Lung (tissue), 12 donors: ENCODE results near the gene PLAAT4. TPM values are rescaled to one million over a fixed set of nuclear protein-coding genes. Genes with fewer than 3 reads are reported as not detected.
A peak's percentile ranks its signal among the peaks of the same experiment; 100 is the strongest.

ENCODE experiments used
- ATAC-seq: fragments of 200-7000 bp; cut with Tn5 transposase; one replicate; pipeline ENCODE4 v1.9.1; 2020; ENCODE audit warnings: moderate number of reproducible peaks; ENCODE audit not compliant: insufficient read depth, low FRiP score
- DNase-seq, 3 donors: peaks; one replicate each; pipeline ENCODE4 v3.0.0-alpha.2; 2013 to 2017
- H3K27ac ChIP-seq, 2 donors: one replicate each; pipeline ENCODE4 v1.5.1; 2013; ENCODE audit warnings: mild to moderate bottlenecking in 2 of 2, moderate library complexity in 2 of 2, control low read depth in 1 of 2, inconsistent platforms in 1 of 2, low read depth in 1 of 2, low read length in 1 of 2
- H3K27me3 ChIP-seq, 3 donors: one replicate each; pipeline ENCODE4 v1.5.1; 2013; ENCODE audit warnings: low read length in 2 of 3; ENCODE audit not compliant: control insufficient read depth in 3 of 3, insufficient read depth in 3 of 3
- H3K36me3 ChIP-seq, 4 donors: one replicate each; pipeline ENCODE4 v1.5.1; 2013; ENCODE audit warnings: low read length in 4 of 4, mild to moderate bottlenecking in 1 of 4, moderate library complexity in 1 of 4; ENCODE audit not compliant: control insufficient read depth in 4 of 4, insufficient read depth in 4 of 4
- H3K4me1 ChIP-seq, 5 donors: one replicate each; pipeline ENCODE4 v1.5.1; 2013; ENCODE audit warnings: low read length in 5 of 5, mild to moderate bottlenecking in 2 of 5, moderate library complexity in 1 of 5; ENCODE audit not compliant: control insufficient read depth in 5 of 5, insufficient read depth in 5 of 5
- H3K4me3 ChIP-seq: one replicate; pipeline ENCODE4 v1.5.1; 2013; ENCODE audit warnings: mild to moderate bottlenecking, control low read depth, moderate library complexity
- H3K9ac ChIP-seq, 2 donors: one replicate each; pipeline ENCODE4 v1.5.1; 2013; ENCODE audit warnings: low read length in 2 of 2, control low read depth in 1 of 2; ENCODE audit not compliant: insufficient read depth in 1 of 2
- H3K9me3 ChIP-seq, 4 donors: one replicate each; pipeline ENCODE4 v1.5.1; 2013; ENCODE audit warnings: low read length in 3 of 4, mild to moderate bottlenecking in 1 of 4, moderate library complexity in 1 of 4; ENCODE audit not compliant: control insufficient read depth in 4 of 4, insufficient read depth in 3 of 4
- CTCF ChIP-seq: IDR thresholded peaks from 2 replicates; pipeline ENCODE4 v1.5.1; 2012; ENCODE audit warnings: mild to moderate bottlenecking; ENCODE audit errors: control extremely low read depth, extremely low read depth
- WGBS, 2 donors: extraction: QIAGEN DNeasy Blood & Tissue Kit; methylation state at CpG; one replicate each; pipeline ENCODE4 v1.1.7; 2013; 5-methylcytosine and 5-hydroxymethylcytosine counted together
- polyA plus RNA-seq, 2 donors: library from polyadenylated mRNA; stranded (reverse); fragments of 200-250 nt; gene quantifications; one replicate each; pipeline ENCODE4 v1.2.1, GENCODE V29; 2013
- total RNA-seq, 2 donors: library from RNA; depleted of rRNA in 1 of 2; stranded (reverse); fragments of >200 nt in 1 of 2; gene quantifications; one replicate each; pipeline ENCODE4 v1.2.1, GENCODE V29; 2014 to 2021
- donor health status: control.
- donor health status: control.
- donor health status: Bipolar disorder and iron deficiency.
- donor health status: healthy.
- donor health status: DM: yes; HTN: yes; CAD: no.

Gene PLAAT4
- total and polyA plus RNA-seq, 4 donors: 49.7 to 336 (median 148) TPM

- no peak overlapping the region for H3K4me3 ChIP-seq
- 52 to 66% methylated on average over 2 of the region's 2 CpGs for WGBS, 2 donors
- peaks cover 0 to 2% (median 0%) of the 10 kb centered on the region in 4 donors for H3K9me3 ChIP-seq
- H3K4me1 ChIP-seq: peaks cover 0 to 7% (median 6%) of the 10 kb centered on the region in 5 donors
- DNase-seq: no peak
- no peak overlapping the region for H3K9ac ChIP-seq
- no peaks in the 10 kb centered on the region for H3K27me3 ChIP-seq
- no peak overlapping the region for H3K27ac ChIP-seq
- TF ChIP-seq CTCF: no peak
- ATAC-seq: no peak
- no peaks in the 10 kb centered on the region for H3K36me3 ChIP-seq
Measured at GRCh38 chr11:63532117-63532516, 4.5 kb upstream of the PLAAT4 start.

GRCh38 chr11:63532799-63533475 is 3.7 kb upstream of the PLAAT4 start:
- no peaks in the 10 kb centered on the region for H3K36me3 ChIP-seq
- WGBS, 2 donors: 86 to 89% methylated on average over 4 of the region's 4 CpGs
- no peak for TF ChIP-seq CTCF
- ATAC-seq (no peak), DNase-seq (no peak)
- no peaks in the 10 kb centered on the region for H3K27me3 ChIP-seq
- H3K9me3 ChIP-seq: peaks cover 0 to 2% (median 0%) of the 10 kb centered on the region in 4 donors
- peak overlapping the region in 1 of 2 donors; percentile 42 for H3K27ac ChIP-seq
- H3K9ac ChIP-seq: no peak overlapping the region
- no peak overlapping the region for H3K4me3 ChIP-seq
- peaks cover 4 to 13% (median 8%) of the 10 kb centered on the region in 5 donors for H3K4me1 ChIP-seq

GRCh38 chr11:63534076-63534475 is 2.5 kb upstream of the PLAAT4 start:
- ATAC-seq: no peak
- Histone ChIP-seq H3K9ac (no peak overlapping the region), H3K4me1 (peaks cover 6 to 23% (median 8%) of the 10 kb centered on the region in 5 donors), H3K27ac (no peak overlapping the region), H3K9me3 (peaks cover 0 to 2% (median 0%) of the 10 kb centered on the region in 4 donors), H3K4me3 (no peak overlapping the region), H3K27me3 (no peaks in the 10 kb centered on the region), H3K36me3 (no peaks in the 10 kb centered on the region)
- DNase-seq: no peak
- TF ChIP-seq CTCF: no peak
- WGBS, 2 donors: 46 to 79% methylated on average over 3 of the region's 3 CpGs
